H9 (cell line): ENCODE results near the gene NMT1. TPM values are rescaled to one million over a fixed set of nuclear protein-coding genes. Genes with fewer than 3 reads are reported as not detected.

Experiments used
- DNase-seq: peaks from one replicate; pipeline ENCODE4 v3.0.0-alpha.2; 2017
- H2AFZ ChIP-seq: one replicate; pipeline ENCODE4 v1.6.1; 2013; ENCODE audit warnings: mild to moderate bottlenecking, low read length, control low read depth, moderate library complexity
- H2AK5ac ChIP-seq: 2 replicates; pipeline ENCODE4 v1.6.1; 2013; ENCODE audit warnings: low read length, control low read depth, mixed read lengths; ENCODE audit not compliant: insufficient read length
- H2BK120ac ChIP-seq: one replicate; pipeline ENCODE4 v1.6.1; 2013; ENCODE audit warnings: low read depth, mild to moderate bottlenecking, low read length, control low read depth, inconsistent platforms; ENCODE audit not compliant: poor library complexity, severe bottlenecking
- H2BK12ac ChIP-seq: 2 replicates; pipeline ENCODE4 v1.6.1; 2013; ENCODE audit warnings: low read length, control low read depth, mixed read lengths, low read depth; ENCODE audit not compliant: insufficient read length
- H2BK15ac ChIP-seq: 2 replicates; pipeline ENCODE4 v1.6.1; 2013; ENCODE audit warnings: low read depth, low read length, control low read depth
- H2BK20ac ChIP-seq: one replicate; pipeline ENCODE4 v1.6.1; 2013; ENCODE audit warnings: low read depth, mild to moderate bottlenecking, low read length, control low read depth, inconsistent platforms; ENCODE audit not compliant: poor library complexity, severe bottlenecking
- H2BK5ac ChIP-seq: 2 replicates; pipeline ENCODE4 v1.6.1; 2013; ENCODE audit warnings: low read length, control low read depth, mixed read lengths; ENCODE audit not compliant: insufficient read length
- H3K14ac ChIP-seq: 2 replicates; pipeline ENCODE4 v1.6.1; 2013; ENCODE audit warnings: low read length, control low read depth; ENCODE audit not compliant: insufficient read depth
- H3K18ac ChIP-seq: 2 replicates; pipeline ENCODE4 v1.6.1; 2013; ENCODE audit warnings: low read depth, mild to moderate bottlenecking, mixed read lengths, low read length, control low read depth; ENCODE audit not compliant: insufficient read length
- H3K23ac ChIP-seq: 2 replicates; pipeline ENCODE4 v1.6.1; 2013; ENCODE audit warnings: low read length, control low read depth, mixed read lengths, low read depth; ENCODE audit not compliant: insufficient read length
- H3K23me2 ChIP-seq: 2 replicates; pipeline ENCODE4 v1.6.1; 2013; ENCODE audit warnings: low read depth, mild to moderate bottlenecking, mixed read lengths, low read length, control low read depth; ENCODE audit not compliant: insufficient read length, poor library complexity, severe bottlenecking
- H3K27ac ChIP-seq: 2 replicates; pipeline ENCODE4 v1.5.1; 2013; ENCODE audit warnings: low read length, control low read depth, mixed read lengths, low read depth; ENCODE audit not compliant: insufficient read length
- H3K27me3 ChIP-seq: 2 replicates; pipeline ENCODE4 v1.6.1; 2013; ENCODE audit warnings: low read length, control low read depth, inconsistent platforms; ENCODE audit not compliant: insufficient read depth
- H3K4ac ChIP-seq: 2 replicates; pipeline ENCODE4 v1.6.1; 2013; ENCODE audit warnings: low read depth, mild to moderate bottlenecking, control low read depth, inconsistent platforms, low read length, moderate library complexity
- H3K4me1 ChIP-seq: 2 replicates; pipeline ENCODE4 v1.6.1; 2013; ENCODE audit warnings: low read length, control low read depth, inconsistent platforms; ENCODE audit not compliant: insufficient read depth
- H3K4me2 ChIP-seq: 2 replicates; pipeline ENCODE4 v1.6.1; 2013; ENCODE audit warnings: low read length, control low read depth, mixed read lengths; ENCODE audit not compliant: insufficient read length, insufficient read depth
- H3K56ac ChIP-seq: 2 replicates; pipeline ENCODE4 v1.6.1; 2013; ENCODE audit warnings: low read depth, mild to moderate bottlenecking, mixed read lengths, low read length, control low read depth; ENCODE audit not compliant: insufficient read length
- H3K79me1 ChIP-seq: 2 replicates; pipeline ENCODE4 v1.6.1; 2013; ENCODE audit warnings: low read depth, mild to moderate bottlenecking, moderate library complexity, low read length, control low read depth, inconsistent platforms; ENCODE audit not compliant: insufficient read depth, poor library complexity, severe bottlenecking
- H3K79me2 ChIP-seq: 2 replicates; pipeline ENCODE4 v1.6.1; 2013; ENCODE audit warnings: low read length, control low read depth, inconsistent platforms; ENCODE audit not compliant: insufficient read depth
- H3K9ac ChIP-seq: 2 replicates; pipeline ENCODE4 v1.6.1; 2013; ENCODE audit warnings: low read length, control low read depth, mixed read lengths; ENCODE audit not compliant: insufficient read length; ENCODE audit errors: extremely low read depth
- H3K9me3 ChIP-seq: one replicate; pipeline ENCODE4 v1.6.1; 2013; ENCODE audit warnings: low read depth, low read length, inconsistent platforms; ENCODE audit not compliant: control insufficient read depth
- H3T11ph ChIP-seq: one replicate; pipeline ENCODE4 v1.6.1; 2013; ENCODE audit warnings: mild to moderate bottlenecking, low read length, control low read depth, inconsistent platforms
- H4K20me1 ChIP-seq: one replicate; pipeline ENCODE4 v1.6.1; 2013; ENCODE audit not compliant: control insufficient read depth, insufficient read length, insufficient read depth
- H4K5ac ChIP-seq: 2 replicates; pipeline ENCODE4 v1.6.1; 2013; ENCODE audit warnings: low read depth, mild to moderate bottlenecking, mixed read lengths, low read length, control low read depth; ENCODE audit not compliant: insufficient read length
- H4K8ac ChIP-seq: replicated peaks from 2 replicates; pipeline ENCODE4 v1.6.1; 2013; ENCODE audit warnings: low read length, control low read depth, mixed read lengths, low read depth; ENCODE audit not compliant: insufficient read length
- H4K91ac ChIP-seq: 2 replicates; pipeline ENCODE4 v1.6.1; 2013; ENCODE audit warnings: low read depth, mild to moderate bottlenecking, moderate library complexity, mixed read lengths, low read length, control low read depth; ENCODE audit not compliant: insufficient read length
- H3K27ac Mint-ChIP-seq, 3 experiments: 2 replicates in 2 of 3; 3 replicates in 1 of 3; pipeline ENCODE4 v1.8.0; 2020 to 2021; ENCODE audit warnings: mixed read lengths in 3 of 3, mild to moderate bottlenecking in 1 of 3, moderate library complexity in 1 of 3
- H3K27me3 Mint-ChIP-seq: 2 replicates; pipeline ENCODE4 v1.8.0; 2021; ENCODE audit warnings: low read depth, mild to moderate bottlenecking, moderate library complexity, mixed read lengths
- H3K36me3 Mint-ChIP-seq, 3 experiments: 2 replicates in 2 of 3; 3 replicates in 1 of 3; pipeline ENCODE4 v1.8.0; 2020 to 2021; ENCODE audit warnings: low read depth in 3 of 3, mixed read lengths in 3 of 3; ENCODE audit not compliant: insufficient read depth in 1 of 3
- H3K4me1 Mint-ChIP-seq, 2 experiments: 2 replicates each; pipeline ENCODE4 v1.8.0; 2020; ENCODE audit warnings: mixed read lengths in 2 of 2
- H3K4me3 Mint-ChIP-seq, 2 experiments: 2 replicates in 1 of 2; 3 replicates in 1 of 2; pipeline ENCODE4 v1.8.0; 2020 to 2021; ENCODE audit warnings: mild to moderate bottlenecking in 2 of 2, mixed read lengths in 2 of 2, moderate library complexity in 1 of 2
- H3K9me3 Mint-ChIP-seq, 2 experiments: 2 replicates in 1 of 2; 3 replicates in 1 of 2; pipeline ENCODE4 v1.8.0; 2020; ENCODE audit warnings: mild to moderate bottlenecking in 2 of 2, mixed read lengths in 2 of 2, moderate library complexity in 1 of 2
- WGBS: extraction: QIAGEN DNeasy Blood & Tissue Kit; methylation state at CpG from one replicate; pipeline ENCODE4 v1.1.7; 2013; ENCODE audit warnings: missing lambda C conversion rate, low lambda C conversion rate, mixed read lengths; ENCODE audit not compliant: insufficient read length; ENCODE audit errors: extremely low coverage; 5-methylcytosine and 5-hydroxymethylcytosine counted together
- total RNA-seq: library from RNA; stranded (reverse); gene quantifications from 2 replicates; pipeline ENCODE4 v1.2.1, GENCODE V29; 2021
- TF ChIP-seq, protein P1 (sequence below): fragments of 200-600 bp; sonication (generic); conservative IDR thresholded peaks from 3 replicates; pipeline ENCODE4 v1.8.0; 2021; ENCODE audit warnings: antibody characterized with exemption, mild to moderate bottlenecking

Gene NMT1
- total RNA-seq, 1 experiment from 2014 or later = 150 TPM

GRCh38 chr17:45096141-45096540 lies 35.0 kb downstream of the NMT1 start:
- no peak overlapping the region for H3K9ac ChIP-seq
- no peaks in the 10 kb centered on the region for H3K27me3 Mint-ChIP-seq
- no peaks in the 10 kb centered on the region for H3K9me3 ChIP-seq
- H3K36me3 Mint-ChIP-seq = peaks cover 62 to 89% (median 75%) of the 10 kb centered on the region in 3 experiments
- H2BK120ac ChIP-seq = no peak overlapping the region
- H3K27ac Mint-ChIP-seq = no peak overlapping the region; a peak in 1 of 7 replicates
- no peaks in the 10 kb centered on the region for H3K23me2 ChIP-seq
- peaks cover 1 to 8% of the 10 kb centered on the region in 2 experiments for H3K4me1 Mint-ChIP-seq
- H3K18ac ChIP-seq = no peak overlapping the region
- H3K4ac ChIP-seq = no peak overlapping the region
- H3K23ac ChIP-seq = no peak overlapping the region
- DNase-seq = peak; percentile 42
- no peak overlapping the region for H2BK5ac ChIP-seq
- H2BK15ac ChIP-seq = no peak overlapping the region
- no peak overlapping the region for H2AFZ ChIP-seq
- no peak overlapping the region for H4K91ac ChIP-seq
- H3K79me2 ChIP-seq = no peaks in the 10 kb centered on the region; the same call in 1 of the 2 replicates
- TF ChIP-seq, protein P1, sequence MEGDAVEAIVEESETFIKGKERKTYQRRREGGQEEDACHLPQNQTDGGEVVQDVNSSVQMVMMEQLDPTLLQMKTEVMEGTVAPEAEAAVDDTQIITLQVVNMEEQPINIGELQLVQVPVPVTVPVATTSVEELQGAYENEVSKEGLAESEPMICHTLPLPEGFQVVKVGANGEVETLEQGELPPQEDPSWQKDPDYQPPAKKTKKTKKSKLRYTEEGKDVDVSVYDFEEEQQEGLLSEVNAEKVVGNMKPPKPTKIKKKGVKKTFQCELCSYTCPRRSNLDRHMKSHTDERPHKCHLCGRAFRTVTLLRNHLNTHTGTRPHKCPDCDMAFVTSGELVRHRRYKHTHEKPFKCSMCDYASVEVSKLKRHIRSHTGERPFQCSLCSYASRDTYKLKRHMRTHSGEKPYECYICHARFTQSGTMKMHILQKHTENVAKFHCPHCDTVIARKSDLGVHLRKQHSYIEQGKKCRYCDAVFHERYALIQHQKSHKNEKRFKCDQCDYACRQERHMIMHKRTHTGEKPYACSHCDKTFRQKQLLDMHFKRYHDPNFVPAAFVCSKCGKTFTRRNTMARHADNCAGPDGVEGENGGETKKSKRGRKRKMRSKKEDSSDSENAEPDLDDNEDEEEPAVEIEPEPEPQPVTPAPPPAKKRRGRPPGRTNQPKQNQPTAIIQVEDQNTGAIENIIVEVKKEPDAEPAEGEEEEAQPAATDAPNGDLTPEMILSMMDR = peak; percentile 66
- no peaks in the 10 kb centered on the region for H3K27me3 ChIP-seq
- no peaks in the 10 kb centered on the region for H3K4me1 ChIP-seq
- no peak overlapping the region for H3K4me2 ChIP-seq
- no peak overlapping the region for H3K27ac ChIP-seq
- no peak overlapping the region for H2AK5ac ChIP-seq
- no CpG with 5 or more reads among the region's 3 CpGs for WGBS
- H2BK12ac ChIP-seq = no peak overlapping the region
- no peak overlapping the region for H2BK20ac ChIP-seq
- H4K20me1 ChIP-seq = no peaks in the 10 kb centered on the region
- no peak overlapping the region for H3T11ph ChIP-seq
- no peak overlapping the region for H4K8ac ChIP-seq
- no peaks in the 10 kb centered on the region for H3K79me1 ChIP-seq
- H3K56ac ChIP-seq = no peak overlapping the region
- H3K4me3 Mint-ChIP-seq = no peak overlapping the region
- H4K5ac ChIP-seq = no peak overlapping the region
- H3K9me3 Mint-ChIP-seq = no peaks in the 10 kb centered on the region
- H3K14ac ChIP-seq = no peak overlapping the region
